Measurements from ENCODE around the gene AFTPH. TPM values are rescaled to one million over a fixed set of nuclear protein-coding genes. Genes with fewer than 3 reads are reported as not detected.
A peak's percentile ranks its signal among the peaks of the same experiment; 100 is the strongest.
"Not testable (repeated sequence)": the region's sequence is repeated elsewhere in the genome, so short reads cannot be mapped to it uniquely, and the experiment has no call there.

Gene AFTPH
- total and polyA plus RNA-seq, 7 donors = 12.0 to 26.8 (median 13.1) TPM

DNA sequence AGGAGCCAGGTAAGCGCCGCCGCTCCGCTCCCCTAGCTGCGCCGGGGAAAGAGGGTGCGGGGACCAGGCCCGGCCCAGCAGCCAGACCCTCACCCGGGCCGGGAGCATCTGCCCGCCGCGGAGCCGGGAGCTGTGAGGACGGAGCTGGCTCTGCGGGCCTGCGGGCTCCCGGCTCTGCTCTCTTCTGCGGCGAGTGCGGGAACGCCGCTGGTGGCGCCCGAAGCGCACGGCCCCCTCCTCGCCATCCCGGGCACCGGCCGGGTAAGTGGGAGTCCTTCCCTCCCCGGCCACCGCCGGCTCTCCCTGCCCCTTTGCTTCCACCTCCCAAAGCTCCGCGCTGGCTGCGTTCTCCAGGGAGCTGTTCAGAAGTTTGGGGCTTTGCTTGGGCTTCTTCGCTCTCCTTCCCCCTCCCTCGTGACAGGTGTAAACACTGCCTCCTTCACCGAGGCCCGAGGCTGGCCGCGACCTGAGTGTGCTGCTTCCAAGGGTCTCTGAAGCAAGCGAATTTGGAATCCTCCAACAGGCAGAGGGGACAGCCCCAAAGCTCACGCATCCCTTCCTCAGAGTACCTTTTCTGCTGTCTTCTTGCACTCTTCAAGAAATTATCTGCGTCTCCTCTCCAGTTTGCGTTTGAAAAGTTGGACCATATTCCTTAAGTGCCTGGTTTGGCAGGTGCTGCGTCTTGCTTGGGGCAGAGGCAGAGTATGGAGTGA is 632 bp downstream of the AFTPH start:
- H3K27me3 ChIP-seq (ENCODE audit: insufficient read depth in 3 of 3, low read length in 2 of 3) = no peaks in the 10 kb centered on the region
- no peaks in the 10 kb centered on the region for H3K9me3 ChIP-seq
- ATAC-seq (peak in 2 of 4 donors; percentile 52 to 57), DNase-seq (peak in 1 of 2 donors; percentile 40)
- H3K4me1 ChIP-seq = peaks cover 20% of the 10 kb centered on the region
- 0 to 1% (median 1%) methylated on average over 45 to 48 of the region's 48 CpGs for WGBS, 3 donors
- H3K4me3 ChIP-seq = peak overlapping the region; percentile 97
- TF ChIP-seq, protein P1, sequence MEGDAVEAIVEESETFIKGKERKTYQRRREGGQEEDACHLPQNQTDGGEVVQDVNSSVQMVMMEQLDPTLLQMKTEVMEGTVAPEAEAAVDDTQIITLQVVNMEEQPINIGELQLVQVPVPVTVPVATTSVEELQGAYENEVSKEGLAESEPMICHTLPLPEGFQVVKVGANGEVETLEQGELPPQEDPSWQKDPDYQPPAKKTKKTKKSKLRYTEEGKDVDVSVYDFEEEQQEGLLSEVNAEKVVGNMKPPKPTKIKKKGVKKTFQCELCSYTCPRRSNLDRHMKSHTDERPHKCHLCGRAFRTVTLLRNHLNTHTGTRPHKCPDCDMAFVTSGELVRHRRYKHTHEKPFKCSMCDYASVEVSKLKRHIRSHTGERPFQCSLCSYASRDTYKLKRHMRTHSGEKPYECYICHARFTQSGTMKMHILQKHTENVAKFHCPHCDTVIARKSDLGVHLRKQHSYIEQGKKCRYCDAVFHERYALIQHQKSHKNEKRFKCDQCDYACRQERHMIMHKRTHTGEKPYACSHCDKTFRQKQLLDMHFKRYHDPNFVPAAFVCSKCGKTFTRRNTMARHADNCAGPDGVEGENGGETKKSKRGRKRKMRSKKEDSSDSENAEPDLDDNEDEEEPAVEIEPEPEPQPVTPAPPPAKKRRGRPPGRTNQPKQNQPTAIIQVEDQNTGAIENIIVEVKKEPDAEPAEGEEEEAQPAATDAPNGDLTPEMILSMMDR (IDR thresholded peaks at IDR 0.05) = no peak
- peak overlapping the region; percentile 97 for H3K27ac ChIP-seq
- no peaks in the 10 kb centered on the region for H3K36me3 ChIP-seq (ENCODE audit: insufficient read depth in 1 of 2, low read depth in 1 of 2)
- intact Hi-C loops (cut with DNase I) = loop anchor here (5.0 kb wide), 2 partner anchors 38 to 128 kb away; partner anchors contain the start of gene SERTAD2 (in 1 of the 2)

DNA sequence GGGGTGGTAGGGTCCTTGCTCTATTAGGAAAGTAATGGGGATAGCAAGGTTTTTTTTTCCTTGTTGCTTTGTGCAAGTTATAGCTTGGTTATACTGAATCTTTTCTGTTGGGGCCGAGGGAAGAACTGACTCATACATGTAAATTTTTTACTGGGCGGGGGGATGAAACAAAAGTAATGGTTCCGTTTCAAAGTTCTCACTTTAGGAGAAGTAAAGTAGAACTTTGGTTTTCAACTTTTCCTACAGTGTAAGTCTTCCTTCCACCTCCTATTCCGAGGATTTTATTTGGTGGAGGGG is 1.1 kb downstream of the AFTPH start:
- Histone ChIP-seq H3K36me3 (ENCODE audit: insufficient read depth in 1 of 2, low read depth in 1 of 2) (no peaks in the 10 kb centered on the region), H3K4me1 (peaks cover 20% of the 10 kb centered on the region), H3K4me3 (peak overlapping the region; percentile 97), H3K27me3 (ENCODE audit: insufficient read depth in 3 of 3, low read length in 2 of 3) (no peaks in the 10 kb centered on the region), H3K27ac (peak overlapping the region; percentile 97), H3K9me3 (no peaks in the 10 kb centered on the region)
- intact Hi-C loops (cut with DNase I) = loop anchor here in 1 of 2 donors (5.0 kb wide), 1 partner anchor 127 kb away; the partner anchor contains the start of gene SERTAD2
- ATAC-seq (no peak), DNase-seq (no peak)
- TF ChIP-seq, protein P1 (IDR thresholded peaks at IDR 0.05) = no peak
- 8 to 14% (median 8%) methylated on average over 4 of the region's 4 CpGs for WGBS, 3 donors

DNA sequence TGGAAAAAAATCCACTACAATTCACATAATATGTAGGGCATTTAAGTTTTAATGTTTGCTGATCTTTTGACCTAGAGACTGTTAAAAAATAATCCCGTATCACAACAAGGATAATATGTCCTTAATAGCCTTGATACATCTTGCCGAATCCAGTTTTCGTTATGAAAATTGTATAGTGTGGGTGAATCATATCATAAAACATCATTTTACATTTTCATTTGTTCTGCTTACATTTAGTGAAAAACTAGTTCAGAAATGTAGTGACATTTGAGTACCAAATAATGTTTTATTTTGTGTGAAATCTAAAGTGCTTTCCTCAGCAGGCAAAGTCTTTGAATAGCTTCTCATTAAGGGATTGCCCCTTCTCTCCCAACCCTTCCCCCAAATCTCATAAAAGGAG is 1.9 kb downstream of the AFTPH start:
- no peaks in the 10 kb centered on the region for H3K9me3 ChIP-seq
- H3K4me1 ChIP-seq = peaks cover 20% of the 10 kb centered on the region
- no peak for DNase-seq
- TF ChIP-seq, protein P1 (IDR thresholded peaks at IDR 0.05) = no peak
- no peak for ATAC-seq
- H3K36me3 ChIP-seq (ENCODE audit: insufficient read depth in 1 of 2, low read depth in 1 of 2) = no peaks in the 10 kb centered on the region
- intact Hi-C loops (cut with DNase I) = loop anchor here in 1 of 2 donors (5.0 kb wide), 1 partner anchor 126 kb away; the partner anchor contains the start of gene SERTAD2
- WGBS, 3 donors = 44 to 57% (median 47%) methylated on average over 3 of the region's 3 CpGs
- H3K27ac ChIP-seq = no peak overlapping the region
- no peaks in the 10 kb centered on the region for H3K27me3 ChIP-seq (ENCODE audit: insufficient read depth in 3 of 3, low read length in 2 of 3)
- H3K4me3 ChIP-seq = peak overlapping the region; percentile 97

DNA sequence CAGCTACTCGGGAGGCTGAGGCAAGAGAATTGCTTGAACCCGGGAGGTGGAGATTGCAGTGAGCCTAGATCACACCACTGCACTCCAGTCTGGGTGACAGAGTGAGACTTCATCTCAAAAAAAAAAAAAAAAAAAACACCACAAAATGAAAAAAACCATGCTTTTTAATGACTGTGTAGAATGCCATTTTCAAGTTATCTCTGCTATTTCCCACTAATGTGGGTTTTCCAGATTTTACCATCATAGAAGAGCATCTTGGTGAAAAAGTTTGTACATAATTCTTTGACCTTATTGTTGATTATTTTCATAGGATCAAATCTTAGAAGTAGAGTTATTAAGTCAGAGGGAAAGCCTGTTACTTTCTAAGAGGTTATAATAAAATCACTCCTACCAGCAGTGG is 6.8 kb downstream of the AFTPH start:
- H3K27me3 ChIP-seq (ENCODE audit: insufficient read depth in 3 of 3, low read length in 2 of 3); H3K4me3 ChIP-seq; DNase-seq; H3K27ac ChIP-seq; intact Hi-C loops (cut with DNase I); H3K36me3 ChIP-seq (ENCODE audit: insufficient read depth in 1 of 2, low read depth in 1 of 2); ATAC-seq; H3K9me3 ChIP-seq: not testable (repeated sequence)
- 92 to 100% (median 97%) methylated on average over 2 of the region's 2 CpGs for WGBS, 3 donors
- peaks cover 20% of the 10 kb centered on the region for H3K4me1 ChIP-seq

DNA sequence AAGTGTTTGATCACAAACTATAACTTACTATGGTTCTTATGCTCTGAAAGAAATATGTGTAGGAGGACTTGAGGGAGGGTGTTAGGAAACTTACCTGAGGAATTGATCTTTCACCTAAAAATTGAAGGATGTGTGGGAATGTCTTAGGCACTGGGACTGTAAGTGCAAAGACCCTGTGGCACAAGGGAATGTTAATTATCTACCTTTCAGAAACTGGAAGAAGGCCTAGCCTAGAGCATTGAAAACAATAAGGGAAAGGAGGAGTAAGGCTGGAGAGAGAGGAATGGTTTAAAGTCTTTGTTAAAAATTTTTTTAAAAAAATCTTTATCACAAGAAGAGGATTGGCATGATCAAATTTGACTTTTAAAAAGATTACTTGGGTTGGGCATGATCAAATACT is 7.9 kb downstream of the AFTPH start:
- H3K4me1 ChIP-seq = peaks cover 9% of the 10 kb centered on the region
- intact Hi-C loops (cut with DNase I) = no loop called here
- ATAC-seq = no peak

More for the DNA sequence above, 7.9 kb downstream of the AFTPH start:
- Histone ChIP-seq H3K36me3 (ENCODE audit: insufficient read depth in 1 of 2, low read depth in 1 of 2) (no peaks in the 10 kb centered on the region), H3K27me3 (ENCODE audit: insufficient read depth in 3 of 3, low read length in 2 of 3) (no peaks in the 10 kb centered on the region), H3K27ac (no peak overlapping the region), H3K4me3 (no peak overlapping the region), H3K9me3 (no peaks in the 10 kb centered on the region)
- no peak for DNase-seq
- TF ChIP-seq, protein P1 (IDR thresholded peaks at IDR 0.05) = no peak

All from psoas muscle (tissue), 8 donors.